Measurements from ENCODE around the gene ADAMTS12. TPM values are rescaled to one million over a fixed set of nuclear protein-coding genes. Genes with fewer than 3 reads are reported as not detected.

The ADAMTS12 gene
- polyA plus RNA-seq, 1 donor (not counting 4 experiments of a cell fraction or from before 2014, with no cell fraction given), result 0.49 TPM

- H4K20me1 ChIP-seq (ENCODE audit: control insufficient read depth, extremely low read depth, insufficient read depth, low read length), result no peaks in the 10 kb centered on the region
- H3K4me2 ChIP-seq (ENCODE audit: control insufficient read depth, extremely low read depth, insufficient read depth, low read depth, low read length), result no peak overlapping the region
- H3K9ac ChIP-seq (ENCODE audit: control insufficient read depth, extremely low read depth, insufficient read depth, low read length), result no peak overlapping the region
- TF ChIP-seq EZH2 (IDR thresholded peaks at IDR 0.05; ENCODE audit: low read length) (no peak), CTCF (optimal IDR thresholded peaks at IDR 0.05 in 1 of 3, IDR thresholded peaks at IDR 0.05 in 1 of 3, conservative IDR thresholded peaks at IDR 0.05 in 1 of 3; ENCODE audit: extremely low read depth in 1 of 3, insufficient read depth in 2 of 3, low read length in 3 of 3) (no peak)
- H3K9me1 ChIP-seq (ENCODE audit: control insufficient read depth, extremely low read depth, insufficient read depth, low read length), result no peaks in the 10 kb centered on the region
- no peaks in the 10 kb centered on the region for H3K4me1 ChIP-seq (ENCODE audit: control insufficient read depth, extremely low read depth, insufficient read depth, low read length)
- H3K9me3 ChIP-seq (ENCODE audit: control insufficient read depth, low read depth, low read length), result no peaks in the 10 kb centered on the region
- no peak for FAIRE-seq
- no peak for DNase-seq (ENCODE audit: low read depth, low spot score)
- H2AFZ ChIP-seq (ENCODE audit: control insufficient read depth, low read length), result no peak overlapping the region
- no peaks in the 10 kb centered on the region for H3K27me3 ChIP-seq (ENCODE audit: control insufficient read depth, extremely low read depth, insufficient read depth, low read length)
- no peak overlapping the region for H3K27ac ChIP-seq (ENCODE audit: control insufficient read depth, insufficient read depth, low read length)
- dilution Hi-C loops (cut with MboI; ENCODE audit: extremely low pct_ligation_motif_present, low sequenced_read_pairs), result no loop called here
- H3K4me3 ChIP-seq (ENCODE audit: control insufficient read depth in 2 of 3, extremely low read depth in 1 of 3, insufficient read depth in 2 of 3, low read depth in 1 of 3, low read length in 3 of 3), result no peak overlapping the region
- no peaks in the 10 kb centered on the region for H3K79me2 ChIP-seq (ENCODE audit: control insufficient read depth, insufficient read depth, low read length)
- no peaks in the 10 kb centered on the region for H3K36me3 ChIP-seq (ENCODE audit: control insufficient read depth in 2 of 2, extremely low read depth in 1 of 2, insufficient read depth in 2 of 2, low read length in 2 of 2)
Observed at GRCh38 chr5:33781286-33781685, 110.5 kb downstream of the ADAMTS12 start.

- dilution Hi-C loops (cut with MboI; ENCODE audit: extremely low pct_ligation_motif_present, low sequenced_read_pairs), result no loop called here
- no peaks in the 10 kb centered on the region for H4K20me1 ChIP-seq (ENCODE audit: control insufficient read depth, extremely low read depth, insufficient read depth, low read length)
- DNase-seq (ENCODE audit: low read depth, low spot score), result no peak
Observed at GRCh38 chr5:33776151-33776660, 115.6 kb downstream of the ADAMTS12 start.

More at GRCh38 chr5:33776151-33776660, 115.6 kb downstream of the ADAMTS12 start:
- H3K27ac ChIP-seq (ENCODE audit: control insufficient read depth, insufficient read depth, low read length), result no peak overlapping the region
- no peak overlapping the region for H3K9ac ChIP-seq (ENCODE audit: control insufficient read depth, extremely low read depth, insufficient read depth, low read length)
- no peaks in the 10 kb centered on the region for H3K79me2 ChIP-seq (ENCODE audit: control insufficient read depth, insufficient read depth, low read length)
- peaks cover 6% of the 10 kb centered on the region for H3K4me1 ChIP-seq (ENCODE audit: control insufficient read depth, extremely low read depth, insufficient read depth, low read length)
- no peaks in the 10 kb centered on the region for H3K27me3 ChIP-seq (ENCODE audit: control insufficient read depth, extremely low read depth, insufficient read depth, low read length)
- no peak overlapping the region for H2AFZ ChIP-seq (ENCODE audit: control insufficient read depth, low read length)
- FAIRE-seq, result no peak
- H3K4me2 ChIP-seq (ENCODE audit: control insufficient read depth, extremely low read depth, insufficient read depth, low read depth, low read length), result no peak overlapping the region
- no peaks in the 10 kb centered on the region for H3K9me3 ChIP-seq (ENCODE audit: control insufficient read depth, low read depth, low read length)
- TF ChIP-seq EZH2 (IDR thresholded peaks at IDR 0.05; ENCODE audit: low read length) (no peak), CTCF (optimal IDR thresholded peaks at IDR 0.05 in 1 of 3, IDR thresholded peaks at IDR 0.05 in 1 of 3, conservative IDR thresholded peaks at IDR 0.05 in 1 of 3; ENCODE audit: extremely low read depth in 1 of 3, insufficient read depth in 2 of 3, low read length in 3 of 3) (no peak)
- no peaks in the 10 kb centered on the region for H3K36me3 ChIP-seq (ENCODE audit: control insufficient read depth in 2 of 2, extremely low read depth in 1 of 2, insufficient read depth in 2 of 2, low read length in 2 of 2)
- no peak overlapping the region for H3K4me3 ChIP-seq (ENCODE audit: control insufficient read depth in 2 of 3, extremely low read depth in 1 of 3, insufficient read depth in 2 of 3, low read depth in 1 of 3, low read length in 3 of 3)
- H3K9me1 ChIP-seq (ENCODE audit: control insufficient read depth, extremely low read depth, insufficient read depth, low read length), result no peaks in the 10 kb centered on the region
